ENCODE results near the gene CDIPT. TPM values are rescaled to one million over a fixed set of nuclear protein-coding genes. Genes with fewer than 3 reads are reported as not detected.
A peak's percentile ranks its signal among the peaks of the same experiment; 100 is the strongest.

Gene CDIPT
- total RNA-seq, 1 experiment from 2014 or later, result 74.1 TPM

- DNase-seq (ENCODE audit: low read depth, low spot score), result no peak
- in situ Hi-C loops (cut with HindIII; ENCODE audit: low pct_unique_long_range_greater_than_20kb, low sequenced_read_pairs), result no loop called here
Measured at GRCh38 chr16:29819506-29819905, 43.5 kb downstream of the CDIPT start.

- in situ Hi-C loops (cut with HindIII; ENCODE audit: low pct_unique_long_range_greater_than_20kb, low sequenced_read_pairs), result no loop called here
- DNase-seq (ENCODE audit: low read depth, low spot score), result no peak
Measured at GRCh38 chr16:29818082-29818481, 44.9 kb downstream of the CDIPT start.

- peak; percentile 59 for DNase-seq (ENCODE audit: low read depth, low spot score)
- in situ Hi-C loops (cut with HindIII; ENCODE audit: low pct_unique_long_range_greater_than_20kb, low sequenced_read_pairs), result no loop called here
Measured at GRCh38 chr16:29816694-29817441, 46.2 kb downstream of the CDIPT start.

GRCh38 chr16:29815793-29816693, 47.0 kb downstream of the CDIPT start, which contains the start of gene PAGR1:
Gene PAGR1, plus strand, starts transcription at chr16:29816152. Its CDS starts 374 bp downstream, at chr16:29816526.
- peak; percentile 98 for DNase-seq (ENCODE audit: low read depth, low spot score)
- in situ Hi-C loops (cut with HindIII; ENCODE audit: low pct_unique_long_range_greater_than_20kb, low sequenced_read_pairs), result no loop called here

GRCh38 chr16:29815032-29815721, 47.8 kb downstream of the CDIPT start:
- no peak for DNase-seq (ENCODE audit: low read depth, low spot score)
- in situ Hi-C loops (cut with HindIII; ENCODE audit: low pct_unique_long_range_greater_than_20kb, low sequenced_read_pairs), result no loop called here

- no peak for DNase-seq (ENCODE audit: low read depth, low spot score)
- in situ Hi-C loops (cut with HindIII; ENCODE audit: low pct_unique_long_range_greater_than_20kb, low sequenced_read_pairs), result no loop called here
Measured at GRCh38 chr16:29814592-29814991, 48.4 kb downstream of the CDIPT start.

- in situ Hi-C loops (cut with HindIII; ENCODE audit: low pct_unique_long_range_greater_than_20kb, low sequenced_read_pairs), result no loop called here
Measured at GRCh38 chr16:29813644-29814562, 49.1 kb downstream of the CDIPT start.

GRCh38 chr16:29812754-29813643, 50.0 kb downstream of the CDIPT start:
- in situ Hi-C loops (cut with HindIII; ENCODE audit: low pct_unique_long_range_greater_than_20kb, low sequenced_read_pairs), result no loop called here
- DNase-seq (ENCODE audit: low read depth, low spot score), result no peak

More at GRCh38 chr16:29813644-29814562, 49.1 kb downstream of the CDIPT start:
- DNase-seq (ENCODE audit: low read depth, low spot score), result no peak

GRCh38 chr16:29811896-29812665, 50.9 kb downstream of the CDIPT start, which contains the start of gene PRRT2:
Gene PRRT2, plus strand, starts transcription at chr16:29812193. Its CDS starts 862 bp downstream, at chr16:29813055.
- in situ Hi-C loops (cut with HindIII; ENCODE audit: low pct_unique_long_range_greater_than_20kb, low sequenced_read_pairs), result no loop called here
- DNase-seq (ENCODE audit: low read depth, low spot score), result no peak

GRCh38 chr16:29811170-29811895, 51.7 kb downstream of the CDIPT start:
- DNase-seq (ENCODE audit: low read depth, low spot score), result peak; percentile 94
- in situ Hi-C loops (cut with HindIII; ENCODE audit: low pct_unique_long_range_greater_than_20kb, low sequenced_read_pairs), result no loop called here

- DNase-seq (ENCODE audit: low read depth, low spot score), result no peak
- in situ Hi-C loops (cut with HindIII; ENCODE audit: low pct_unique_long_range_greater_than_20kb, low sequenced_read_pairs), result no loop called here
Measured at GRCh38 chr16:29810699-29811169, 52.3 kb downstream of the CDIPT start.

GRCh38 chr16:29809850-29810698, 53.0 kb downstream of the CDIPT start:
- in situ Hi-C loops (cut with HindIII; ENCODE audit: low pct_unique_long_range_greater_than_20kb, low sequenced_read_pairs), result no loop called here
- DNase-seq (ENCODE audit: low read depth, low spot score), result peak; percentile 14

- in situ Hi-C loops (cut with HindIII; ENCODE audit: low pct_unique_long_range_greater_than_20kb, low sequenced_read_pairs), result no loop called here
- no peak for DNase-seq (ENCODE audit: low read depth, low spot score)
Measured at GRCh38 chr16:29809031-29809747, 53.8 kb downstream of the CDIPT start.
